ENCODE results near the gene UBE2F.

Gene UBE2F

GRCh38 chr2:238042090-238042489, 75.3 kb downstream of the UBE2F start:
- ATAC-seq (ENCODE audit: insufficient read depth, low read depth), result no peak
- peaks cover 11% of the 10 kb centered on the region for H3K36me3 ChIP-seq (ENCODE audit: insufficient read depth, low read length)

GRCh38 chr2:238042849-238043584, 76.2 kb downstream of the UBE2F start:
- H3K4me3 ChIP-seq (ENCODE audit: low read depth in 1 of 2, low read length in 2 of 2), result no peak overlapping the region
- no peak for TF ChIP-seq CTCF (IDR thresholded peaks at IDR 0.05; ENCODE audit: borderline replicate concordance, extremely low read depth, low read length, poor library complexity, severe bottlenecking)
- TF ChIP-seq EZH2 (IDR thresholded peaks at IDR 0.05; ENCODE audit: borderline replicate concordance, low read depth, low read length, severe bottlenecking), result no peak
- no peak for DNase-seq
- no peak overlapping the region for H3K4me2 ChIP-seq (ENCODE audit: insufficient read depth, low read length)
- no peak for ATAC-seq (ENCODE audit: insufficient read depth, low read depth)
- no peak overlapping the region for H2AFZ ChIP-seq (ENCODE audit: low read depth, low read length)
- peaks cover 7% of the 10 kb centered on the region for H3K36me3 ChIP-seq (ENCODE audit: insufficient read depth, low read length)
- H3K9me3 ChIP-seq (ENCODE audit: insufficient read depth, low read length, severe bottlenecking), result no peaks in the 10 kb centered on the region
- no peaks in the 10 kb centered on the region for H3K79me2 ChIP-seq (ENCODE audit: insufficient read depth, low read length)
- no peak overlapping the region for H3K9ac ChIP-seq (ENCODE audit: low read depth, low read length)
- H4K20me1 ChIP-seq (ENCODE audit: insufficient read depth, low read length), result peaks cover under 1% of the 10 kb centered on the region; the same call in 1 of the 2 replicates
- no peaks in the 10 kb centered on the region for H3K4me1 ChIP-seq (ENCODE audit: insufficient read depth, low read length)
- no peak overlapping the region for H3K27ac ChIP-seq (ENCODE audit: low read length)
- H3K27me3 ChIP-seq (ENCODE audit: insufficient read depth, low read length, poor library complexity), result no peaks in the 10 kb centered on the region

More at GRCh38 chr2:238042090-238042489, 75.3 kb downstream of the UBE2F start:
- Histone ChIP-seq H3K27ac (ENCODE audit: low read length) (no peak overlapping the region), H2AFZ (ENCODE audit: low read depth, low read length) (no peak overlapping the region), H3K4me1 (ENCODE audit: insufficient read depth, low read length) (no peaks in the 10 kb centered on the region), H3K9me3 (ENCODE audit: insufficient read depth, low read length, severe bottlenecking) (no peaks in the 10 kb centered on the region), H3K4me3 (ENCODE audit: low read depth in 1 of 2, low read length in 2 of 2) (no peak overlapping the region), H4K20me1 (ENCODE audit: insufficient read depth, low read length) (peaks cover 3% of the 10 kb centered on the region; the same call in 1 of the 2 replicates), H3K9ac (ENCODE audit: low read depth, low read length) (no peak overlapping the region), H3K4me2 (ENCODE audit: insufficient read depth, low read length) (no peak overlapping the region), H3K27me3 (ENCODE audit: insufficient read depth, low read length, poor library complexity) (no peaks in the 10 kb centered on the region), H3K79me2 (ENCODE audit: insufficient read depth, low read length) (no peaks in the 10 kb centered on the region)
- no peak for DNase-seq
- TF ChIP-seq EZH2 (IDR thresholded peaks at IDR 0.05; ENCODE audit: borderline replicate concordance, low read depth, low read length, severe bottlenecking) (no peak), CTCF (IDR thresholded peaks at IDR 0.05; ENCODE audit: borderline replicate concordance, extremely low read depth, low read length, poor library complexity, severe bottlenecking) (no peak)

GRCh38 chr2:238043851-238044250, 77.0 kb downstream of the UBE2F start:
- Histone ChIP-seq H3K79me2 (ENCODE audit: insufficient read depth, low read length) (no peaks in the 10 kb centered on the region), H3K4me2 (ENCODE audit: insufficient read depth, low read length) (no peak overlapping the region), H3K4me3 (ENCODE audit: low read depth in 1 of 2, low read length in 2 of 2) (no peak overlapping the region), H3K36me3 (ENCODE audit: insufficient read depth, low read length) (peaks cover 3% of the 10 kb centered on the region; the same call in 1 of the 2 replicates), H4K20me1 (ENCODE audit: insufficient read depth, low read length) (no peaks in the 10 kb centered on the region), H2AFZ (ENCODE audit: low read depth, low read length) (no peak overlapping the region), H3K4me1 (ENCODE audit: insufficient read depth, low read length) (no peaks in the 10 kb centered on the region), H3K27me3 (ENCODE audit: insufficient read depth, low read length, poor library complexity) (no peaks in the 10 kb centered on the region), H3K9ac (ENCODE audit: low read depth, low read length) (no peak overlapping the region), H3K9me3 (ENCODE audit: insufficient read depth, low read length, severe bottlenecking) (no peaks in the 10 kb centered on the region), H3K27ac (ENCODE audit: low read length) (no peak overlapping the region)
- DNase-seq (no peak), ATAC-seq (ENCODE audit: insufficient read depth, low read depth) (no peak)
- no peak for TF ChIP-seq CTCF (IDR thresholded peaks at IDR 0.05; ENCODE audit: borderline replicate concordance, extremely low read depth, low read length, poor library complexity, severe bottlenecking)
- TF ChIP-seq EZH2 (IDR thresholded peaks at IDR 0.05; ENCODE audit: borderline replicate concordance, low read depth, low read length, severe bottlenecking), result no peak

Data from DND-41 (cell line).